SK-N-SH treated with all-trans-retinoic acid at 6 μM for 48 hours (cell line): Measurements from ENCODE around the gene KLK1.

Source experiments
- ATAC-seq: fragments of 200-7000 bp; cut with Tn5 transposase; 3 replicates; pipeline ENCODE4 v1.9.1; 2020; ENCODE audit warnings: mild to moderate bottlenecking, moderate library complexity
- ARNTL ChIP-seq: fragments of 450-650 bp; formaldehyde crosslinking; IDR thresholded peaks from 2 replicates; pipeline ENCODE4 v1.5.0; 2020; ENCODE audit warnings: low read depth, mild to moderate bottlenecking, moderate library complexity, borderline replicate concordance
- BACH2 ChIP-seq: fragments of 250-450 bp; sonication (Bioruptor Pico); IDR thresholded peaks from 2 replicates; pipeline ENCODE4 v1.9.0; 2021; ENCODE audit warnings: mild to moderate bottlenecking, borderline replicate concordance
- ESRRG ChIP-seq: fragments of 250-450 bp; sonication (Bioruptor Pico); IDR thresholded peaks from 2 replicates; pipeline ENCODE4 v1.6.1; 2021; ENCODE audit warnings: mild to moderate bottlenecking
- GLIS3 ChIP-seq: fragments of 250-450 bp; sonication (Bioruptor Pico); IDR thresholded peaks from 2 replicates; pipeline ENCODE4 v1.5.0; 2020; ENCODE audit warnings: mild to moderate bottlenecking, moderate library complexity
- ISL1 ChIP-seq: fragments of 250-450 bp; sonication (Bioruptor Pico); IDR thresholded peaks from 2 replicates; pipeline ENCODE4 v2.1.2; 2022; ENCODE audit warnings: mild to moderate bottlenecking, moderate library complexity
- OSR1 ChIP-seq: fragments of 250-450 bp; sonication (Bioruptor Pico); IDR thresholded peaks from 2 replicates; pipeline ENCODE4 v1.8.0; 2022; ENCODE audit warnings: moderate library complexity, mild to moderate bottlenecking, inconsistent platforms
- RARB ChIP-seq: fragments of 250-450 bp; sonication (Bioruptor Pico); IDR thresholded peaks from 2 replicates; pipeline ENCODE4 v1.8.0; 2021; ENCODE audit warnings: mild to moderate bottlenecking, moderate library complexity
- SNAI2 ChIP-seq: fragments of 250-450 bp; sonication (Bioruptor Pico); IDR thresholded peaks from 2 replicates; pipeline ENCODE4 v1.5.0; 2020; ENCODE audit warnings: mild to moderate bottlenecking, moderate library complexity
- ZFP30 ChIP-seq: fragments of 450-650 bp; formaldehyde crosslinking; IDR thresholded peaks from 2 replicates; pipeline ENCODE4 v1.5.0; 2022; ENCODE audit warnings: mild to moderate bottlenecking, moderate library complexity
- ZNF8 ChIP-seq: fragments of 450-650 bp; formaldehyde crosslinking; IDR thresholded peaks from 2 replicates; pipeline ENCODE4 v1.5.0; 2020; ENCODE audit warnings: mild to moderate bottlenecking, moderate library complexity
- TF ChIP-seq, protein P1 (sequence below): fragments of 250-450 bp; sonication (Bioruptor Pico); IDR thresholded peaks from 2 replicates; pipeline ENCODE4 v1.8.0; 2021; ENCODE audit warnings: low read depth, mild to moderate bottlenecking, moderate library complexity, borderline replicate concordance
- TF ChIP-seq, protein P2 (sequence below): fragments of 250-450 bp; sonication (Bioruptor Pico); IDR thresholded peaks from 2 replicates; pipeline ENCODE4 v1.5.1; 2020; ENCODE audit warnings: low read depth, mild to moderate bottlenecking, moderate library complexity
- TF ChIP-seq, protein P3 (sequence below): fragments of 250-450 bp; sonication (Bioruptor Pico); IDR thresholded peaks from 2 replicates; pipeline ENCODE4 v1.8.0; 2020; ENCODE audit warnings: mild to moderate bottlenecking, moderate library complexity, borderline replicate concordance
- TF ChIP-seq, protein P4 (sequence below): fragments of 250-450 bp; sonication (Bioruptor Pico); IDR thresholded peaks from 2 replicates; pipeline ENCODE4 v1.5.0; 2020; ENCODE audit warnings: mild to moderate bottlenecking, moderate library complexity
- TF ChIP-seq, protein P5 (sequence below): fragments of 250-450 bp; sonication (Bioruptor Pico); IDR thresholded peaks from 2 replicates; pipeline ENCODE4 v1.5.1; 2021; ENCODE audit warnings: mild to moderate bottlenecking, moderate library complexity

Gene KLK1

DNA sequence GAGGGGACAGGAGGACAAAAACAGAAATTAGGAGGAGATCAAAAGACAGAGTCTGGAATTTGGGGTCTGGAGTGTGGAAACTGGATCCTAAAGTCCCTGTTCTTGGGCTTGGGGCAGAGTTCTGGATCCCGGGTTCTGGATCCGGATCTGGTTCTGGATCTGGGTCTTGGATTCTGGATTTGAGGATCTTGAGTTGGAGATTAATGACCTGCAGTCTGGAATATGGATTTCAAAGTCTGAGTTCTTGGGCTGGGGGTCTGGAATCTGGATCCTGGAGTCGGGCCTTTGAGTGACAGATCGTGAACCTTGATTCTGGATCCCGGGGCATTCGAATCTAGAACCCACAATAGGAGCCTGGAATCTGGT, 10.2 kb upstream of the KLK1 start (continued):
- TF ChIP-seq ARNTL (CRISPR knock-in tag), result no peak

DNA sequence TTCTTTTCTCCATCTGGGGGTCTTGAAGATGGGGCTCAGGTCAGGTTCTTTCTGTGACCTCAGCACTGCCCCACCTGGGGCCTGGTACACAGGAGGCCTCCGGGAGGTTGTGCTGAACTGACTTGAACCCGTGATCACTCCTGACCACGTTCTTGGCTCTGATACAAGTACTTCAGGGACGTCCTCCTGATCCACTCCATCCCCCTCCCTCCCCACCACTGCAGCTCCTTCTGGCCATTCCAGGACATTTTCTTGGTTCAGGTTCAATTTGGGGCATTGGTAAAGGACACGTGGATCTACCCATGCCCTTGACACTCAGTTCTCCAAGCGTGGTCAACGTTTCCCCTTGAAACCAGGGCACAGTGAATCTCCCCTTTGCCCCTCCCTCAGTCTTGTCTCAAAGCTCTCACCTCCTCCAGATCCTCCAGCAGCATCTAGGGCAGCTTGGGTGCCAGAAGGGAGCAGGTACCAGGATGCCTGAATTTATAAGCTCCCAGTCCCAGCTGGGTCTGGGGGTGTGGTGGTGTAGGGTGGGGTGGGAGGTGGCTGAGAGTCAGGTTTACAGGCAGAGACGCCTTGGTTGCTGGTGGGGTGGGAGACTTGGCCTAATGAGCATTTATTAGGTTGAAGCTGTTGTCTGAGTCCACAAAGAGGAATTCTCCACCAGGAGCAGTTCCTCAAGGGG, 9.7 kb upstream of the KLK1 start, which contains the start of gene KLK15:
TSS of gene KLK15 (minus strand) at position 458 of the 685 bp plus-strand sequence. CDS start 2,082 bp downstream, outside the sequence.
- TF ChIP-seq ZFP30 (CRISPR knock-in tag) (no peak), SNAI2 (CRISPR knock-in tag) (no peak), GLIS3 (CRISPR knock-in tag) (no peak), ZNF8 (CRISPR knock-in tag) (no peak), OSR1 (CRISPR knock-in tag) (no peak)
- TF ChIP-seq, protein P1, sequence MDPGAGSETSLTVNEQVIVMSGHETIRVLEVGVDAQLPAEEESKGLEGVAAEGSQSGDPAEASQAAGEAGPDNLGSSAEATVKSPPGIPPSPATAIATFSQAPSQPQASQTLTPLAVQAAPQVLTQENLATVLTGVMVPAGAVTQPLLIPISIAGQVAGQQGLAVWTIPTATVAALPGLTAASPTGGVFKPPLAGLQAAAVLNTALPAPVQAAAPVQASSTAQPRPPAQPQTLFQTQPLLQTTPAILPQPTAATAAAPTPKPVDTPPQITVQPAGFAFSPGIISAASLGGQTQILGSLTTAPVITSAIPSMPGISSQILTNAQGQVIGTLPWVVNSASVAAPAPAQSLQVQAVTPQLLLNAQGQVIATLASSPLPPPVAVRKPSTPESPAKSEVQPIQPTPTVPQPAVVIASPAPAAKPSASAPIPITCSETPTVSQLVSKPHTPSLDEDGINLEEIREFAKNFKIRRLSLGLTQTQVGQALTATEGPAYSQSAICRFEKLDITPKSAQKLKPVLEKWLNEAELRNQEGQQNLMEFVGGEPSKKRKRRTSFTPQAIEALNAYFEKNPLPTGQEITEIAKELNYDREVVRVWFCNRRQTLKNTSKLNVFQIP, result no peak
- TF ChIP-seq, protein P2, sequence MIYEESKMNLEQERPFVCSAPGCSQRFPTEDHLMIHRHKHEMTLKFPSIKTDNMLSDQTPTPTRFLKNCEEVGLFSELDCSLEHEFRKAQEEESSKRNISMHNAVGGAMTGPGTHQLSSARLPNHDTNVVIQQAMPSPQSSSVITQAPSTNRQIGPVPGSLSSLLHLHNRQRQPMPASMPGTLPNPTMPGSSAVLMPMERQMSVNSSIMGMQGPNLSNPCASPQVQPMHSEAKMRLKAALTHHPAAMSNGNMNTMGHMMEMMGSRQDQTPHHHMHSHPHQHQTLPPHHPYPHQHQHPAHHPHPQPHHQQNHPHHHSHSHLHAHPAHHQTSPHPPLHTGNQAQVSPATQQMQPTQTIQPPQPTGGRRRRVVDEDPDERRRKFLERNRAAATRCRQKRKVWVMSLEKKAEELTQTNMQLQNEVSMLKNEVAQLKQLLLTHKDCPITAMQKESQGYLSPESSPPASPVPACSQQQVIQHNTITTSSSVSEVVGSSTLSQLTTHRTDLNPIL (CRISPR knock-in tag), result no peak
- TF ChIP-seq, protein P3, sequence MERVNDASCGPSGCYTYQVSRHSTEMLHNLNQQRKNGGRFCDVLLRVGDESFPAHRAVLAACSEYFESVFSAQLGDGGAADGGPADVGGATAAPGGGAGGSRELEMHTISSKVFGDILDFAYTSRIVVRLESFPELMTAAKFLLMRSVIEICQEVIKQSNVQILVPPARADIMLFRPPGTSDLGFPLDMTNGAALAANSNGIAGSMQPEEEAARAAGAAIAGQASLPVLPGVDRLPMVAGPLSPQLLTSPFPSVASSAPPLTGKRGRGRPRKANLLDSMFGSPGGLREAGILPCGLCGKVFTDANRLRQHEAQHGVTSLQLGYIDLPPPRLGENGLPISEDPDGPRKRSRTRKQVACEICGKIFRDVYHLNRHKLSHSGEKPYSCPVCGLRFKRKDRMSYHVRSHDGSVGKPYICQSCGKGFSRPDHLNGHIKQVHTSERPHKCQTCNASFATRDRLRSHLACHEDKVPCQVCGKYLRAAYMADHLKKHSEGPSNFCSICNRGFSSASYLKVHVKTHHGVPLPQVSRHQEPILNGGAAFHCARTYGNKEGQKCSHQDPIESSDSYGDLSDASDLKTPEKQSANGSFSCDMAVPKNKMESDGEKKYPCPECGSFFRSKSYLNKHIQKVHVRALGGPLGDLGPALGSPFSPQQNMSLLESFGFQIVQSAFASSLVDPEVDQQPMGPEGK (CRISPR knock-in tag), result no peak

DNA sequence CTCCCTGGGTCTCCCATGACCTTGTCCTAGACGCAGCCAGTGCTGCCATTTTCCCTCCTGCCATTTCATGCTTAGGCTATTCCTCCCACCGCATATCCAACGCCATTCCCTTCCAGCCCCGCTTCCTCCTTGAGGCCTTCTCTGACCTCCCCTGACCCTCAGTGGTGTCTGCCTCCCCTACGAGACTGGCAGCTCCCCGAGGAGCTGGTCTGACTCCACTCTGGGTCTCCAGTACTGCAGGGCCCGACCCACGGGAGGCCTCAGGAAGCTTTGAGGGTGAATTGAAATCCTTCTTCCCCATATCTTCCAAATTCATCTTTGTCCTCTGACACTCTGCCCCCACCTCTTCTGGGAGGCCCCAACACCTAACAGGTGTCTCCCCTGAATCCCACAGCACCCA, 9.1 kb upstream of the KLK1 start:
- TF ChIP-seq, protein P4, sequence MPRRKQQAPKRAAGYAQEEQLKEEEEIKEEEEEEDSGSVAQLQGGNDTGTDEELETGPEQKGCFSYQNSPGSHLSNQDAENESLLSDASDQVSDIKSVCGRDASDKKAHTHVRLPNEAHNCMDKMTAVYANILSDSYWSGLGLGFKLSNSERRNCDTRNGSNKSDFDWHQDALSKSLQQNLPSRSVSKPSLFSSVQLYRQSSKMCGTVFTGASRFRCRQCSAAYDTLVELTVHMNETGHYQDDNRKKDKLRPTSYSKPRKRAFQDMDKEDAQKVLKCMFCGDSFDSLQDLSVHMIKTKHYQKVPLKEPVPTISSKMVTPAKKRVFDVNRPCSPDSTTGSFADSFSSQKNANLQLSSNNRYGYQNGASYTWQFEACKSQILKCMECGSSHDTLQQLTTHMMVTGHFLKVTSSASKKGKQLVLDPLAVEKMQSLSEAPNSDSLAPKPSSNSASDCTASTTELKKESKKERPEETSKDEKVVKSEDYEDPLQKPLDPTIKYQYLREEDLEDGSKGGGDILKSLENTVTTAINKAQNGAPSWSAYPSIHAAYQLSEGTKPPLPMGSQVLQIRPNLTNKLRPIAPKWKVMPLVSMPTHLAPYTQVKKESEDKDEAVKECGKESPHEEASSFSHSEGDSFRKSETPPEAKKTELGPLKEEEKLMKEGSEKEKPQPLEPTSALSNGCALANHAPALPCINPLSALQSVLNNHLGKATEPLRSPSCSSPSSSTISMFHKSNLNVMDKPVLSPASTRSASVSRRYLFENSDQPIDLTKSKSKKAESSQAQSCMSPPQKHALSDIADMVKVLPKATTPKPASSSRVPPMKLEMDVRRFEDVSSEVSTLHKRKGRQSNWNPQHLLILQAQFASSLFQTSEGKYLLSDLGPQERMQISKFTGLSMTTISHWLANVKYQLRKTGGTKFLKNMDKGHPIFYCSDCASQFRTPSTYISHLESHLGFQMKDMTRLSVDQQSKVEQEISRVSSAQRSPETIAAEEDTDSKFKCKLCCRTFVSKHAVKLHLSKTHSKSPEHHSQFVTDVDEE (CRISPR knock-in tag), result no peak
- no peak for TF ChIP-seq ZFP30 (CRISPR knock-in tag)
- no peak for ATAC-seq

More for the DNA sequence above, 9.7 kb upstream of the KLK1 start, which contains the start of gene KLK15:
- no peak for ATAC-seq

DNA sequence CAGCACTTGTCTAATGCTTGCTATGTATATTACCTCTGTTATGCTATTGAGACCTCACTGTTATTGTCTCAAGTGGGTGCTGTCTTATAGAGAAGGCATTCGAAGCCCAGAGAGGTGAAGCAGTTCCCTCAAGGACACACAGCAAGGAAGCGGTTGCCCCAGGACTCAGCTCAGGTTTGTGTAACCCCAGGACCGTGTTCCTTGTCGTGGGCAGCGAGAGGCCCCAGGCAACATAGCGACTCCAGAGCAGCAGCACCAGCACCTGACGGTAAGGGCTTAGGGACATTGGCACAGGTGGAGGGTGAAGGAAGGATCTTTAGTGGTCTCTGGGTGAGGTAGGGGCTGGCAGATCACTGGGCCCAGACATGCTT, 7.4 kb upstream of the KLK1 start:
- ATAC-seq, result no peak
- TF ChIP-seq, protein P2 (CRISPR knock-in tag), result no peak
- TF ChIP-seq, protein P5, sequence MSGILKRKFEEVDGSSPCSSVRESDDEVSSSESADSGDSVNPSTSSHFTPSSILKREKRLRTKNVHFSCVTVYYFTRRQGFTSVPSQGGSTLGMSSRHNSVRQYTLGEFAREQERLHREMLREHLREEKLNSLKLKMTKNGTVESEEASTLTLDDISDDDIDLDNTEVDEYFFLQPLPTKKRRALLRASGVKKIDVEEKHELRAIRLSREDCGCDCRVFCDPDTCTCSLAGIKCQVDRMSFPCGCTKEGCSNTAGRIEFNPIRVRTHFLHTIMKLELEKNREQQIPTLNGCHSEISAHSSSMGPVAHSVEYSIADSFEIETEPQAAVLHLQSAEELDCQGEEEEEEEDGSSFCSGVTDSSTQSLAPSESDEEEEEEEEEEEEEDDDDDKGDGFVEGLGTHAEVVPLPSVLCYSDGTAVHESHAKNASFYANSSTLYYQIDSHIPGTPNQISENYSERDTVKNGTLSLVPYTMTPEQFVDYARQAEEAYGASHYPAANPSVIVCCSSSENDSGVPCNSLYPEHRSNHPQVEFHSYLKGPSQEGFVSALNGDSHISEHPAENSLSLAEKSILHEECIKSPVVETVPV, result no peak
- no peak for TF ChIP-seq RARB (CRISPR knock-in tag)
- TF ChIP-seq ISL1, result no peak
- no peak for TF ChIP-seq ESRRG (CRISPR knock-in tag)
- TF ChIP-seq, protein P4 (CRISPR knock-in tag), result no peak
- TF ChIP-seq BACH2, result no peak
